ENCODE data around the gene KCNIP4.

KCNIP4 gene

GRCh38 chr4:21753084-21753760 is 195.3 kb downstream of the KCNIP4 start:
- no peak for DNase-seq

DNA sequence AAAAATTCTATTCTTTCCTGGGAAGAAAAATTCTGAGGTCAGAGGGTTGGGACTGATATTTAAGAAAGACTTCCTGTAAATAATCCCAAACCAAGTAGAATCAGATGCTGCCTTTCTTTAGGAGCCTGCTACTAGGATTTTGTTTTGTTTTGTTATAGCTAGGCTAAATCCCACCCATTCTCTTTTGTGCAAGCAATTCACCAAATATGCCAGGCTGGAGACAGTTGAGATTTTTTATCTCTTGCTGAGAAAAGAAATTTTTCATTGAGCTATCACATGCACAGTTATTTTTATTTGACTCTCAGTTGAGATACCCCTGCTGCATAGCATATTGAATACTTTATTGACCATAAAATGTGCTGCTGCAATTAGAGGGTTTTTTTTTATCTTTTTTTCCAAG is 196.0 kb downstream of the KCNIP4 start:
- no peak for DNase-seq

- DNase-seq = no peak
Measured at GRCh38 chr4:21749924-21750323, 198.6 kb downstream of the KCNIP4 start.

DNA sequence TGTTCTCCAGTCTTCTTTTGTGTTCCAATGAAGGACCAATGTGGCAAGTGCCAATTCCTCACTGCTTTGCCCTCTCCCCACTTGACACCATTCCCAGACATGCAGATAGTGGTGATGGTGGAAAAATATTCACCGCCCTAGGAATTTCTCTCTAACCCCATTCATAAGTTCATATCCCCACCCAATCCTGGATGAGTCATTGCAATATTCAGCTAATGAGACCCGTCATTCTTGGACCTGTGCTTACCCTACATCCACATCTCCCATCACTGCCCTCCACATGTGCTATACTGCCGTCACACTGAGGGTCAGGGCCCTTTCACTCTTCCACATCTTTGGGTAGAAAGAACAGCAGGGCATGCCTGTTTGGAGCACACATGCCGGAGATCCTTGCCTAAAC is 199.2 kb downstream of the KCNIP4 start:
- DNase-seq = no peak

GRCh38 chr4:21744046-21744445 is 204.5 kb downstream of the KCNIP4 start:
- no peak for DNase-seq

GRCh38 chr4:21742326-21742725 is 206.2 kb downstream of the KCNIP4 start:
- no peak for DNase-seq

DNA sequence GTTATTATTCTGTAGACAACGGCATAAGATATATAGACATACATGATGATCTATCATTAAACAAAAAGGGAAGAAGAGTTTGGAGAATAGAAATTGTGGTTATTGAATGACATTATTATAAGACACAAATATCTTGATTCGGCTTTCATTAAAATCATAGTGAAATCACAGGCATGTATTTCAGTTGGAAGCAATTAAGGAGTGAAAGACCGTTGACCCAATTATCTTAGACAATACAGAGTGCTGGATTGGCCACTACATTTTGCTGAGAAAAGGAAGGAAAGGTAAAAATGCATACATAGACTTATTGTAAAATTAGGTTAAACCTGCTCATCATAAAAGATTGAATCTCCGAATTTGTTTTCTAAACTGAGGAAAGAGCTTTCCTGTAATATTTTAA is 209.8 kb downstream of the KCNIP4 start:
- DNase-seq = no peak

GRCh38 chr4:21735866-21736265 is 212.7 kb downstream of the KCNIP4 start:
- DNase-seq = no peak

DNA sequence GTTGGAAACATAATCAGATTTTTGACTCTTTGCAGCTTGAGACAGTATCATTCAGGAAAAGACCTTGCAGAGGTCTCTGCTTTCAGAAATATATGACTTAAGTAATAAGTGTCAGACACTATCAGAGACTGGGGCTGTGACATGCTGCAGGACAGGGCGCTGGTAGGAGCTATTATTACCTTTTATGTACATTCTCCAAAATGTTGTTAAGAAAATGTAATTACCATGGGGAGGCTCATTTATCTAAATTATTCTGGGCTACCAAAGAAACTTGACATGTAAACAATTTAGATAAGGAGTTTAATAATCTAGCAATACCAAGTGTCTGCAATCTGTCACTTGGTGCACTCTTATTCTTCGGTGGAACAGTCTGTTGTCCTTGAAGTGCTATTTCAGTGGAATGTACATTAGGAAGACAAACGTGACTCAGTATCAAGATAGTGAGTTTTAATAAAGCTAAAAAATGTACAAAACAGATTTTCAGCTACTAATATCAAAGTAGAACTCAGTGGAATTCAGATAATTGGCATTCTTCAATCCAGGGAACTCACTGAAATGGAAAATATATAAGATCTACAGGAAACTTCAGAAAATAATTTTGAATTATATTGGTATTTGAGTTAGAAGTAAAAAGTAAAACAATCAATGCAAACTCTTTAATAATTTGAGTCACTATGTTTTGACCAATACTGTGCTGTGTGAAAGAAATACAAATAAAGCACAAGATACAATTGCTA is 214.5 kb downstream of the KCNIP4 start:
- DNase-seq = no peak

DNA sequence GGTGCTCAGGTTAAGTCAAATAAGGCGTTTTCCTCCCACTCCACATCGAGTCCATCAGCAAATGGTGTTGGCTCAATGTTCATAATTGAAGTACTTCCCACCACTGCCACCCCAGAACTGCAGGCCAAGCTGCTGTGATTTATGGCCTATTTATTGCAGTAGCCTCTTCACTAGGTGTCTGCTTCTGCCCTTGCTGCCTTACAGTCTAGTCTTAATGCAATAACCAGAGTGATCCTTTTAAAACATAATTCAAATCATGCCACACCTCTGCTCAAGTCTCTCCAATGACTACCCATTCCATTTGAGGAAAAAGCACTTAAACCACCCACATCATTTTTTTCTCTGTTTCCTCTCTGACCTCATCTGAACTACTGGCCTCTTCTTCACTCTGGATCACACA is 220.3 kb downstream of the KCNIP4 start:
- DNase-seq = no peak

- no peak for DNase-seq
Measured at GRCh38 chr4:21726255-21726815, 222.2 kb downstream of the KCNIP4 start.

DNA sequence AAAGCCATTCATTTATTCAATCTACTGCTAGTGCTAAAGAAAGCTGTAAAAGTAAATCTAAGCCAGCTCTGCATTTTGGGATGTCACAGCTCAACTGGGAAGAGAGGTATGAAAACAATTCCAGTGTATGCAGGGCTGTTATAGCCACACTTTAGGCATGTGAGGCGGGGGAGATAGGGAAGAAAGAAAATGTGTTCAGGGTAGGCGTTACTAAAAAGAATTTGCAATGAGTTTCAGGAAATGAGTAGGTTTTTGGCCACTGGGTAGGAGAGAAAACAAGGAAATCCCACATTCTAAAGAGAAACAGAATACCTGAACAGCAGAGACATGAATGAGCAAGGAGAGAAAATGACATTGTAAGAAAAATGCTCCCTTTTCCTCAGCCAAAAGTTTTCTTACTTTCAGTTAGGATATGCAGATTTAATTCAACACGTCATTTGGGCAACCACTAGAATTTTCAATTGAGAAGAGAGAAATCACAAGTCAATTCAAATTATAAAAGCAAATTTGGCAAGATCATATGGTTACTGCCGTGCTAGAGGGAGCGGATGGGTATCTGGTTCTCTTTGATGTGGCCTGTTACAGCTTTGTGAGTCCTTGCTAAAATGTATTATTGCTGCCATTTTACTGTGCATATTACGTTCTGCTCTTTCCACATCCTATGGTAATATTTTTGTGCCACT is 226.3 kb downstream of the KCNIP4 start:
- DNase-seq = no peak

- DNase-seq = no peak
Measured at GRCh38 chr4:21716531-21716930, 232.0 kb downstream of the KCNIP4 start.

- DNase-seq = no peak
Measured at GRCh38 chr4:21710179-21710835, 238.3 kb downstream of the KCNIP4 start.

GRCh38 chr4:21709761-21710160 is 238.8 kb downstream of the KCNIP4 start:
- DNase-seq = no peak

DNA sequence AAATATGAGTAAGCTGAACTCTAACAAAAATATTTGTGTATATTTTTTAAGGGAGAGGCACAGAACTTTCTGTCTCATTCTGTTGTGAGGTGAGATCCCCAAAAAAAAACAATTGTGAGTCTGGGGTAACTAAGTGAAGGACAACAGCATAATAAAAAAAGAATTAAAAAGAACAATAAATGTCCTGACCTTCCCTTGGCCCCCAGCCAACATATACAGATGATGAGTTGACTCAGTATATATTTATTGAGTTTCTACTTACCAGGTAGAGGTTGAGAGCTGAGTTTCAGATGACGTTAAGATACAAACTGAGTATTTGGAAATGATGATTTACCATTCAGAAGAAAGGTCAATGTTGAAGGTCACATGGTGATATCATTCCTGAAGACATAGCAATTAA is 239.5 kb downstream of the KCNIP4 start:
- no peak for DNase-seq

GRCh38 chr4:21699446-21699845 is 249.1 kb downstream of the KCNIP4 start:
- DNase-seq = no peak

DNA sequence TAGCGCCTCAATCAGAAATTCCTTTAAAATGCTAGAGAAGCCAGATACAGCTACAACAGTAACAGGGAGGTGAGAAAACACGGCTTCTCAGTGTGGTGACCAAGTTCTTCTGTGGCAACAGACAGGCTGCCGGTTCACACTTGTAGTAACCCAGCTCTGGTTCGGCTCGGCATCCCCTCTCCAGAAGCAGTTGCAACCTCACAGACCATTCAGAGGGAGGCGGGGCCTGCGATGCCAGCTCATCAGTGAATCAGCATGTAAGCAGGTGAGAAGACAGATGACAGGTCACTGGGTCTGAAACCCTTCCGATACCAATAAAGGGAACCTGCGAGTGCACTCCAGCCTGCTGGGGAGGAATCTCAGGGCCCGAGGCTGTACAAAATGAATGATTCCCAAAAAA is 251.0 kb downstream of the KCNIP4 start:
- DNase-seq = no peak

DNA sequence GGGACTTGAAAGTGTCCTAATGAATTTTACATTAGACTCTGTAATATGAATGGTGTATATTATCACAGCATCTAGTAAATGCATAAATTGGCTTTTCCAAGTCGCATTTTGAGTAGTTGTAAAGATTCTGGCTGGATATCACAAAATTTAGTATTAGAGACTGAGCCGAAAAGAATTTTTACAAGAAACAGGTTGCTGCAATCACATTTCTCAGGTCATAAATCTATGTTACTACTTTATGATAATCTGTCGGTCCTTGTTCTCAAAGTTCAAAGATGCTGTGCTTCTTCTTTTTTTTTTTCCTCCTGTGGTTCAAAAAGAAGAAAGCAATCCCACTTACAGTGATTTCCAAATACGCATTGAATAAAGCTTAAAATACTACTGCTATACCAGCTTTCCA is 253.4 kb downstream of the KCNIP4 start:
- no peak for DNase-seq

GRCh38 chr4:21692241-21692640 is 256.3 kb downstream of the KCNIP4 start:
- DNase-seq = no peak

DNA sequence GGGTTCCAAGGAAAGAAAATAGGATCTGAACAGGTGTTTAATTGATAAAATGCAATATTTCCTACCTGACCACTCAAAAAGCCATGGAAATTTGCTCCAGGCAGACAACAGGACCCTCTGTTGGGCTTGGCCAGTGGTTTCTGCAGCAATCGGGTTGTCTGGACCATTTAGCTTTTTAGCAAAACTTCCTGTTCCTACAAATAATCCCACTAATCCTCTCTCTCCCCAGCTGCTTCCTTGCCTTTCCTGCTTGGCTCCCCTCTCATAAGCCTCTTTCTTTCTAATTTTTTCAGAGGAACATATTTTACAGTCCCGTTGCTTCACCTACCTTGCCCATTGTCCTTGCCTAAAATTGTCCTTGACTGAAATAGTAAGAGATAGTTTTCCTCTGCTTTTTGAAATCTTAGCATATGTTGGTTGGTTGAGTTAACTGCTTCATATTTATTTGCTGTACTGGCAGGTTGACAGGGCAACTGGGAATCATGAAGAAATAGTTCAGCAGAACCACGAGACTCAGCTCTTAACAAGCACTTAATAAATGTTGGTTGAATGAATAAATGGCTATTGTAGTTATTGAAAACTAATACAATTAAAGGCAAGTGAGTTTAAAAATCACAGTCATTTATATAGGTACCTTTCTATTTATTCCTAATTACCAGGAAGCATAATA is 259.8 kb downstream of the KCNIP4 start:
- no peak for DNase-seq

DNA sequence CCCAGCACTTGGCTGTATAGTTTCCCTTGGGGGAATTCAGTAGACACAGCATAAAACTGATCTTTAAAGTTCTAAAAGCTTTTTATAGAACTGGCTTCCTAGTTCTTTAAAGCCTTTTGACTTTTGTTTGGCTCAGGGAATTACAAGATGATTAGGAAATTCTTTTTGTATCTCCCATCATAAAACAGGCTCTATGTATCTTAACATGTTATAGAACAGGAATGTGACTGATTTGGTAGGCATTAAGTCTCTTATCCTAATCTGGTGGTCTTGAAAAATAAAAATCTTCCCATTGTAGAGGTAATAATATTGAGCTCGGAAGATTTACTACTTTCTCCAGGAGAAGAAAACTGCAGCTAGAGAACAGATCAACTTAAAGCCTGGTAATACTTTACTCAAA is 262.7 kb downstream of the KCNIP4 start:
- DNase-seq = no peak
